HG03354 (cell line): ENCODE results near the gene FERMT2.

Experiments used
- ATAC-seq: cut with Tn5 transposase; IDR thresholded peaks from one replicate; pipeline ENCODE4 v1.9.1; 2021; ENCODE audit warnings: mild to moderate bottlenecking; ENCODE audit not compliant: unreplicated experiment, poor library complexity, severe bottlenecking

Gene FERMT2

DNA sequence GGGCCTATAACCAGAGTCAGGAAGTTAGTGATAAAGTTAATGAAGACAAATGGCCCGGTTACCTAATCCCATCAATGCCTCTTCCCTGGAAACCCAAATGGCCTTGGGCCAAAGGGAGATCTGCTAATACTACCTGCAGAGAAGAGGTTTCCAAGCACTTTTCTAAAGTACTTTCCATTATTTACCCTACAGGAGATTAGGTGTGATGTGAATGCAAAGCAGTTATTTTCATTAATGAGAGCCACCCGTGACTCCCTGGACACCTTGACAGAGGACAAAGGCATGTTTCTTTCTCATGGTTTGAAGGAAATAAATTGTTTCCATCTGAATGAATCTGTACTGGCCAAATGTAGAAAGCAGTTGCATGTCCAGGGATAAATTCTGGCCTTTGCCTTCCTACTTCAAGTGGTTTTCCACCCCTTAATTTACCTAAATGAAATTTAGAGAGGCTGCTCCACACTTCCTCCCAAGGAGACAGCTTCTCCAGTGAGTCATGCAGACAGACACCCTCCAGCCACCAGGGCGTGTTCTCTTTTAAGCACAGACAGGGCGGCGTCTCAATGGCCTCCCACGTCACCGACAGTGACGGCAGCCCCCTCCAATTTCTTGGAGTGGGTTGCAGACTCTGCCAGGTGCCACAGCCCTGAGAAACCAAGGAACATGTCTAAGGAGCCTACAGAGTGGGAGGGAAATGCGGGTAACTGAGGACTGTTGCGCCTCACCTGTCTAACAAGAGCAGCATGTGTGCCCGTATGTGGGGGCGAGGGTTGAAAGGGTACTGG is 115.5 kb downstream of the FERMT2 start:
- no peak for ATAC-seq

GRCh38 chr14:52834440-52834842 is 116.4 kb downstream of the FERMT2 start:
- no peak for ATAC-seq

DNA sequence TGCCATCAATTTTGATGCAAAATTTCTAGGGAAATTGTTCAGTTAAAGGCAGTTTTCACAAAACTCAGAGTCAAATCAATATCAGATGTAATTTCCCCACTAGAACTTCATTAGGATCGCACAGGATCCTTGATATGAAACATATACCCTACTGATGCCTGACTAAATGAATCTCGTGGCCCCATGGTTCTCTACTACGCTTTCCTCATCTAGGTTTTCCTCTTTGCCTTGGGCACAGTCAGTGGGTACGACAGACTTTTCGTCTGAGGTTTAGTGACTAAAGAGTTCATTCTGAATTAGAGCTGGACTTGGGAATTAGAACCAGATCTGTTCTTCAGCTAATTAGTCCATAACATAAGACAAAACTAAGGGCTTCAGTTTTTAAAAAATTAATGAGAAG is 117.0 kb downstream of the FERMT2 start:
- no peak for ATAC-seq

GRCh38 chr14:52829527-52830185 is 121.2 kb downstream of the FERMT2 start:
- ATAC-seq: no peak

DNA sequence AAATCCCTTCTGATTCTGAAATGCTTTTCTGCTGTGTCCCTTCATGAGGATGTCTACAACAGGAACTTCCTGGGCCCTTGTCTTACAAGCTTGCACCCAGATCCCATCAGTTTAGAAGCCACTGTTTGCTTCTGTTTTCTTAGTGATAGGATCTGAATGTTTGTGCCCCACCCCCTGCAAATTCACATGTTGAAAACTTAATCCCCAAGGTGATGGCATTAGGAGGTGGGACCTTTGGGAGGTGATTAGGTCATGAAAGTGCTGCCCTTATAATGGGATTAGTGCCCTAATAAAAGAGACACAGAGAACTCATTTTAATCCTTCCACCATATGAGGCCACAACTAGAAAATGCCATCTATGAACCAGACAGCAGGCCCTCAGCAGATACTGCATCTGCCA is 123.4 kb downstream of the FERMT2 start:
- no peak for ATAC-seq

- ATAC-seq: no peak
Measured at GRCh38 chr14:52825085-52825484, 125.8 kb downstream of the FERMT2 start.

GRCh38 chr14:52824462-52824861 is 126.4 kb downstream of the FERMT2 start:
- ATAC-seq: no peak

DNA sequence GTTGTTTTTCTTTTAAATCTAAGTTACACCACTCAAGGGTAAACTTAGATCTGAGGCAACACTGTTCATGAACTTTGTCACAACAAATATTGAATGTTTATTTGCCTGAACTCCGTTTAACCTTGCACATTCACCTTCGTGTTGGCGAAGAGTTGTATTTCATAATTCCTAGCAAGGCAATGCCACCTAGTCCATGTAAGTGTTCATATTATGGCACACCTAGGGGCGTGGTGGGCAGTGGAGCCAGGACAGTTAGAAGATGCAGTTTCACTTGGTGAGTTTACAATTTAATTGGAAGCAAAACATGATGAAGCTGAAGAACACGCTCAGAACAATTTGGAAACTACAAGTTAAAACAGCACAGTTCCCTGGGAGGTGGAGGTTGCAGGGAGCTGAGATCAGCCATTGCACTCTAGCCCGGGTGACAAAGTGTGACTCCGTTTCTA is 129.0 kb downstream of the FERMT2 start:
- ATAC-seq: no peak

- ATAC-seq: no peak
Measured at GRCh38 chr14:52808101-52808500, 142.7 kb downstream of the FERMT2 start.
